ENCODE measurements around the gene SHISAL2A. TPM values are rescaled to one million over a fixed set of nuclear protein-coding genes. Genes with fewer than 3 reads are reported as not detected.
A peak's percentile ranks its signal among the peaks of the same experiment; 100 is the strongest.

Gene SHISAL2A
- 2.2 TPM for total RNA-seq (ENCODE audit: insufficient read depth, low replicate concordance)

DNA sequence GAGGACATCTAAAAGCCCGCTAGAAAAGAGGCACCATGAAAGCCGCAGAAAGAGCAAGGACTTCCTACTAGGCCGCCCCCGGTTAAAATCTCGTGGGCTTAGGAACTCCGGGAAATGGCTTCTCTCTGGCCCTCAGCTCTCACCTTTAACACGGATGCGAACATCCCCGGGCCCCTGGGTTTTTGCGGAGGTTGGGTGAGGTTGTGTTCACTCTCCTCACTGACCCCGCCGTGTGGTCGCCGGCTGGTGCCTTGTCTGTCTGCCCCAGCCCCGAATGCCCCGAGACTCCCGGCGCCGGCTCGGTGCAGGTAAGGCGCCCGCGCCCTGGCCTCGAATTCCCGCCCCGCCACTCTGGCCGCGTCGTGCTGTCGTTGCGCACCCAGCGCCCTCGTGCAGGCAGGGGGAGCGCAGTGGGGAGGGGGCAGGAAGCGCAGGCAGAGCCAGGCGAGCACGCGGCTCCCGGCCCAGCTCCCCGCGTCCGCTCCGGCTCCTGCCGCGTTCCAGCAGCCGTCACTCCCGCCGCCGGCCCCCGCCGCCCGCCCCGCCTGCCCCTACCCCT lies at the start of gene SHISAL2A:
Gene SHISAL2A (plus strand): TSS at position 437 of the 559 bp plus-strand sequence. CDS start 326 bp downstream, outside the sequence.
- DNase-seq (ENCODE audit: low spot score), result peak; percentile 27

DNA sequence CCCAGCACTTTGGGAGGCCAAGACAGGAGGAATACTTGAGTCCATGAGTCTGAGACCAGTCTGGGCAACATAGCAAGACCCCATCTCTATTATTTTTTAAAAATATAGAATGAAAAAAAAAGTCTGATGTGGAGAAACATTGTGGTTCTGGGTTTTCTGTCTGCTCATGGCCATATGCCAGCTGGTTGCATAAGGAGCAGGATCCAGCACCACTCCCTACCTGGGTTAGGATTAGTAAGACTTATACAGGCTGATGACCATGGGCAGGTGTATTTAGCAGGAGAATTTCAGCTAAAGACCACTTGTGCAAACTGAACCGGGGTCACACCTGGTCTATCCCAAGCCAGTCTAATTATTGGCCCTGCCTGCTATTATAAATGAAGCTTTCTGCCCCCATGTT lies 47.5 kb upstream of the SHISAL2A start:
- no peak for DNase-seq (ENCODE audit: low spot score)

DNA sequence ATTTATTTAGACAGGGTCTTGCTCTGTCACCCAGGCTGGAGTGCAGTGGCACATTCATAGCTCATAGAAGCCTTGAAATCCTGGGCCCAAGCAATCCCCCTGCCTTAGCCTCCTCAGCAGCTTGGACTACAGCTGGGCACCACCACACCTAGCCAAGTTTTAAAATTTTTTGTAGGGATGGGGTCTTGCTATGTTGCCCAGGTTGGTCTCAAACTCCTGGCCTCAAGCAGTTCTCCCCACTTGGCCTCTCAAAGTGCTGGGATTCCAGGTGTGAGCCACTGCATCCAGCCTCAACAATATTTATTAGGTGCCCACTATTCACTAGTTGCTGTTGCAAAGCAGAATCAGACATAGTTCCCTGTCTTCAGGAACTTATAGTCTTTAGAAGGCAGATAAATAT lies 44.9 kb upstream of the SHISAL2A start:
- no peak for DNase-seq (ENCODE audit: low spot score)

DNA sequence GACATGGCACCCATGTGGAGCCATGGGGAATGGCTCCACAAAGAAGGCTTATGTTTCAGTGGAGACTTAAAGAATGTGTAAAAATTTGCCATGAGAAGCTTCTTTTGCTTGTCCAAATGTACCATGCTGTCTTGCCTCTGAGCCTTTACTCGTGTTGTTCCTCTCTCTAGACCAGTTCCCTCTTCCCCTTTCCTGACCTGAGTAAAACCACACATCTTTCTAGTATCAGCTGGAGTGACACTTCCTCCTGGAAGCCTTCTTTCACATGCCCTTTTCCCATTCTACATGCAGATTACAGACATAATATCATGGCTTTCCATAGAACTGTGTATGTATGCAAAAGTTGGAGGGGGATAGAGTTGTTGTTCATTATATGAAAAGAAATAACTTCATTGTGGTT lies 44.4 kb upstream of the SHISAL2A start:
- DNase-seq (ENCODE audit: low spot score), result no peak

DNA sequence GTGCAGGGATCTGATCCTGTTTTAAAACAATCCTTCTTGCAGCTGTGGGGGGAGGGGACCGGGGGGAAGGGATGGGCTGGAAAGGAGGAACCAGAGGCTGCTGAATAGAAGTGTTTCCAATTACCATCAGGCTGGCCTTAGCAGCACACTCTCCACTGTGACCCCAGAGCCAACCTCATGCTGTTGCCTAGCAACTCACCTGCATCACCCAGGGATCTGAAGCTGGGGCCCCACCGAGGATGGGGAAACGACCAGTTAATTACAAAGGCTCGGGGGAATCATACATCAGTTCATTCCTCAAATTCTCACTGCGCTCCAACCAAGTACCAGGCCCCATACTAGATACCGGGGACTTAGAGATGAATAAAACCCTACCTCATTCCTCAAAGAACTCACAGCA lies 42.7 kb upstream of the SHISAL2A start:
- DNase-seq (ENCODE audit: low spot score), result no peak

DNA sequence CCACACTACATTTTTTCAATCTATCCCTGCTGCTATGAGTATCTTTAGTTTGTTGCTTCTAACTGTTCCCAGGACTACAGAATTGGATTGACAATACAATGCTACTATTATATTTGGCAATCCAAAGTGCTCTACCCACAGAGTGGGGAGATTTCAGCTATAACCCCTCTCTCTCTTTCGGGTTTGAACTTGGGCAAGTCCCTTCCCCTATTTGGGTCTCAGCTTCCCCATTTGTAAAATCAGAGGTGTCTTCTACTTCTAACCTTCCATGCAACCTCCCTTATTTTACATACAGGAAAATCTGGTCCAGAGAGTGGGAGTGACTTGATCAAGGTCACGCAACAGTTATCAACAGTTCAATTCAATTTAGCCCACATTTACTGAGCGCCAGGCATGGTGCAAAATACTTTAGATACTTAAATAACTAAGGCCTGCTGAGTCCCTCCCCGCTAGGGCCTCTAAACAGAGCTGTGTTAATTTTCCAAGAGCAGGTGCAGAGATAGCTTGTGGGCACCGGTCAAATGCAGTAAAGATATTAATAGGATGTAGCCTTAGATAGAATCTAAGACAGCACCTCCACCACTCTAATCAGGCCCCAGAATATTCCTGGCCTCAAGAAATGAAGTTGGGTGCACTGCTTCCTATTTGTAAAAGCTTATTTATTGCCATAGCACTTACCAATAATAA lies 40.2 kb upstream of the SHISAL2A start:
- DNase-seq (ENCODE audit: low spot score), result no peak

DNA sequence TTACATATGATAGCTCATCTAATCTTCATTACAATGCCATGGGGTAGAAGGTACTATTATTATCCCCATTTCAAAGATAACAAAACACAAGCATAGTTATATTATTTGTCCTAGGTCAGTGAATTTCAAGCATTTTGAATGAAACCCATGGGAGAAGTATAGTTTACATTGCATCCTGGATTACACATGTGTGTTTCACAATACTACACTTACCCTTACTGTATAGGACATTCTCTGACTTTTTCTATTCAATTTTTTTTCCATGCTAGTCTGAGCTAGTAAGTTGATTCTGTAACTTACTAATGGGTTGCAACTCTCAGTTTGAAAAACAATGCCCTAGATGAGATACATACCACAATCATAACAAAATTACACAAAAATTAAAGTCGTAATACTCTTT lies 39.5 kb upstream of the SHISAL2A start:
- DNase-seq (ENCODE audit: low spot score), result no peak

DNA sequence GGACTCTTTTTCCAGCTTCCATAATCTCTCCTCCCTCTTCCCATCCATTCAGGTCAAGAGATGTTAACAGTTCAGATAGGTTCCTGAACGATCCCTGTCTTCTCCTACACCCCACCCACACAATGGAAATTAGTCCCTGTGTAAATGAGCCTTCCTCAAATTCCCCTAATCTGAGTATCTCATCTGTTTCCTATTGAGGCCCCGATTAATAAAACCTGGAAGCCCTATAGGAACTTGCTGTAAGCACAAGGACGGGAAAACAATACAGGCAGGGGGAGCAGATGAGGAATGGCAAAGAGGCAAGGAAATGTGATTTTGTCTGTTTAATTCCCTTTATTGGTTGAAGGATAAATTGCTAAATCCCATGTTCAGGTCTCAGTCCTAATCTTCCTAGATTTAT lies 37.9 kb upstream of the SHISAL2A start:
- DNase-seq (ENCODE audit: low spot score), result no peak

DNA sequence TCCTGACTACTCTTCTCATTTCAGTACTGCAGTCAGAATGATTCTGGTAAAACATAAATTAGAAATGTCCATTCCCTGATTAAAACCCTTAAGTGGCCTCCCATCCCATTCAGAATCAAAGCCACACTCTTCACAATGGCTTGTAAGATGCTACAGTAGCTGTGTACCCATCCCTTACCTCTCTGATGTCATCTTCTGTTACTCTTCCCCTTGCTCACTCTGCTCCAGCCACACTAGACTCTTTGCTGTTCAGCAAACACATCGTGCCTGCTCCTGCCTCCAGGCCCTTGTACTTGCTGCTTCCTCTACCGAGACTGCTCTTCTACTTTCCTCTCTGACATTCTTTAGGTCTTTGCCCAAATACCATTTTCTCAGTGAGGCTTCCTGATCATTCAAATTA lies 35.1 kb upstream of the SHISAL2A start:
- DNase-seq (ENCODE audit: low spot score), result no peak

DNA sequence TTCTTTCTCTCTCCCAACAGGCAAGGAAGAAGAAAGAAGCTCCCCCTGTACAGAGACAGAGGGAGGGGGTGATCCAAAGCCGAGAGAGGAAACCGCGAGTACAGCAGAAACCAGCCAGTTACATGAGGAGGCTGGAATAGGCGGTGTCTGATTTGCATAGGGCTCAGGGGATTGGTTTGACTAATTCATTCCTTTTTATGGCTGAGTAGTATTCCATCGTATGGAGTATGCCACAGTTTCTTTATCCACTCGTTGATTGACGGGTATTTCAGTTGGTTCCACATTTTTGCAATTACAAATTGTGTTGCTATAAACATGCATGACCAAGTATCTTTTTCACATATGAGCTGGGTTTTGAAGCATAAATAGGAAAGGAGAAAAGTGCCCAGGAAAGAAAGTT lies 34.2 kb upstream of the SHISAL2A start:
- DNase-seq (ENCODE audit: low spot score), result no peak

DNA sequence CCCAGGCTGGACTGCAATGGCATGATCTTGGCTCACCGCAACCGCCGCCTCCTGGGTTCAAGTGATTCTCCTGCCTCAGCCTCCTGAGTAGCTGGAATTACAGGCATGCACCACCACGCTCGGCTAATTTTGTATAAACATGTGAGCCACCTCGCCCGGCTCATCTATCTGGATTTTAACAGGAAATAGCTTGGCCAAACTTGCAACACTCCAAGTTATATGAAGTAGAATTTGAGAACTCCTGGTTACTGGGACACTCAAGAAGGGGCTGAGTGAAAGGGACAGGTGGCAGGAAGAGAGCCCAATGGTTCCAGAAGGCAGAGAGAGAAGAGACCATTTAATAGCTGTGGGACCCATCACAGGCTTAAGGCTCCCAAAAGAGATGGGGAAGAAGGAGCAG lies 33.7 kb upstream of the SHISAL2A start:
- DNase-seq (ENCODE audit: low spot score), result no peak

DNA sequence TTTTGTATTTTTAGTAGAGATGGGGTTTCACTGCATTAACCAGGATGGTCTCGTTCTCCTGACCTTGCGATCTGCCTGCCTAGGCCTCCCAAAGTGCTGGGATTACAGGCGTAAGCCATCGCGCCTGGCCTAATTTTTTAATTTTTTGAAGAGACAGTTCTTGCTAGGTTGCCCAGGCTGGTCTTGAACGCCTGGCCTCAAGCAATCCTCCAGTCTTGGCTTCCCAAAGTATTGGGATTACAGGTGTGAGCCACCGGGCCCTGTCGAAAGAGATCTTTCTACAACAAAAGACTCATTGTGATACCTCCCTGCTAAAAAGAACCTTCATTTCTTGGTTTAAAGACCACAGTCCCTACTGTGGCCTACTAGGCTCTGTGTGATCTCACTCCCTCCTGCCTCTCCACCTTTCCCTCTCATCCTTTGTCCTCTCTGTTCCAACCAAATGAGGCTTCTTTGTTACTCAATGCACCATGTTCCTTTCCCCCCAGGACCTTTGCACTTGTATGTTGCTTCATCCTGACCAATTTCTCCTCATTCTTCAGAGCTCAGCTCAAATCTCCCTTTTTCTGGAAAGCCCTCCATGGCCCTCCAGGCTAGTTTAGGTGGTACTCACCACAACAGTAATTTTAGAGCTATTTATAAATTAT lies 32.3 kb upstream of the SHISAL2A start:
- no peak for DNase-seq (ENCODE audit: low spot score)

DNA sequence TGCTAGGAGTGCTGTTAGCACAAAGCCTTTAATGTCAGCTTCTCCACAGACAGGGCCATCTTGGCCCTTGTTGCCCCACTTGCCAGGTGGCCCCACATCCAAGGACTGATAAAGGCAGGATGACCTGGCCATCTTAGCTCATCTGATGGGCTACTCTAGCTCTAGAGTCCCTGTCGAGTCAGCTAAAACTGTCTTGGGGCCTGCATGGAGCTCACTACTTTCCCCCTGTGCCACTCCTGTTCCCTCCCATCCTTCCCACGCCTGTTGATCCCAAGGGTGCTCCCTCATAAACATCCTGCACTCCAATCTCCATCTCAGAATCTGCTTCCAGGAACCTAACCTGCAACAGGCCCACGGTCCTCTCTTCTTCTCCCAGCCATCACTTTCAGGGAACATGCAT lies 31.4 kb upstream of the SHISAL2A start:
- DNase-seq (ENCODE audit: low spot score), result no peak

DNA sequence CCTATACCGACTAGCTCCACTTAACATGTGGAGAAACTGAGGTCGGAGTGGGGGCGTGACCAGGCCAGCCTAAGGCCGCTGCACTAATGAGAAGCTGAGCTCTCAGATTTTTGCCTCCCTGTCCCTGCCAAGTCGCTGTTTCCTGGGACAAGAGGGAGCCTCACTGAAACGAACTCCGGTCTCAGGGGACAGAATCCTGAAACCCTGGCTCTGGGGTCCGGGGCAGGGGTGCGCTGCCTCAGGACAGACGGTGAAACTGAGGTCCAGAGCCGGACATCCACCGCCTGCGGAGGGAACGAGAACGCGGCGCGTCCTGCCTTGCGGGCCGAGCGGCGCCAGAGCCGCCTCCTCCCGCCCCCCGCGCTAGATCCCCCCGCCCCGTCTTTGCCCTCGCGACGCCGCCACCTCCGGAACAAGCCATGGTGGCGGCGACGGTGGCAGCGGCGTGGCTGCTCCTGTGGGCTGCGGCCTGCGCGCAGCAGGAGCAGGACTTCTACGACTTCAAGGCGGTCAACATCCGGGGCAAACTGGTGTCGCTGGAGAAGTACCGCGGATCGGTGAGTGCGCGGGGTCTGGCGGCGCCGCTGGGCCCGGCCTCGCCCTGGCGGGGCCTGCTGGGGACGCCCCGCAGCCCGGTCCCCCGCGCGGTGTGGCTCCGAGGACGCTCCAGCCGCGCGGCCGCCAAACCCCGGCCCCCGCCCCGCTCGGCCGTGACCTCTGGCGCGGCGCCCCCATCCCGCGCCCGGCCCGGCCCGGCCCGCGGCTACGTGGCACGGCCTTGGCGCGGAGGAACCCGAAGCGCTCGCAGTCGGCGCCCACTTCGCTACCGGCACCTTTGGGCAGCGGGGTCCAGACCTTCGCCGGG lies 30.7 kb upstream of the SHISAL2A start, which contains the start of gene GPX7:
Gene GPX7 (plus strand): TSS at position 381 of the 865 bp plus-strand sequence. CDS start 39 bp downstream, at position 420.
- DNase-seq (ENCODE audit: low spot score), result peak; percentile 62

DNA sequence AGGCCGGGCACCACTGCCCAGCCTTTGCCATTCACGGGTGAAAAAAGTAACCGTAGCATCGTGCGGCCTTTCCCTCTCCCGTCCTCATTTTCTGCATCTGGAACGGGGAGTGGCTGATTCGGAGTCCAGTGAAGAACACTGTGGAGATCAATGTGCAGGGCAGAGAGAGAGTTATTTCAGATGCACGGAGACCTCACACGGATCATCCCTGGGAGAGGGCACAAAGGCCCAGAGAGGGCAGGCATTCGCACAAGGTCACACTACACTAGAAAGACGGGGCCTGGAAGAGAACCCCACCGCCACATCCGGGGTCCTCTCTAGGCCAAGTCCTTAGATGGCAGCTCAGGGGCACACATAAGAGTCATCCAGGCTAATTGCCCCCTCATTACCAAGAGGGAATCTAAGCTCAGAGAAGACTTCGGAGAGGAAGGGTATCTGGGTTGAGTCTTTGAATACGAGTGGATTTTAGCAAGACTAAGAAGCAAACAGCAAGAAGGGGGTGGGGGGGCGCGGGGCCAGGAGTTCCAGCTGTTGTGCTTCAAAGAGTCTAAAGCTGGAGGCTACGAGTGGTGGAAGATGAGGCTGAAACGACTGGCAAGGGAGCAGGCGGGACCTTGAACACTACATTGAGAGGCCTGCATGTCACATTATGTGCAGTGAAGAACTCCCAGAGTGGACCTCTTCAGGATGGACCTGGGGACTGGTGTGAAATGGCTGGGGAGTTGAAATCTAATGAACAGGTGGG lies 29.9 kb upstream of the SHISAL2A start:
- peak; percentile 43 for DNase-seq (ENCODE audit: low spot score)

DNA sequence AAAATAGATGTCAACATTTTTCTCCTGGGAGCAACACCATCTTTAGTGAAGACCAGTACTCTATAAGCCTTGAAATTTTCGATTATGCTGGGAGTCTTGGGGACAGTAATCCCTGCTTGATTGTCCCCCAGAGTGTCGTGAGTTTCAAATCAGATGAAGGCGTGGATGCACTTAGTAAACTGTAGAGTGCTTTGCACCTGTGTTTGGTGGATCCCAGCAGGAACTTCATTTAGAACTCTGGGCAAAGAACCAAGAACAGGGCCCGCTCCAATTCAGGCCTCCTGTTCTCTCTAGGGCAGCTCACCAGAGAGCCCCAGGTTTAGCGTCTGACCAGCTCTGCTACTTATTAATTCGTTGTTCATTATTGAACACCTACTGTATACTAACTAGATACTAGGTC lies 29.3 kb upstream of the SHISAL2A start:
- no peak for DNase-seq (ENCODE audit: low spot score)

DNA sequence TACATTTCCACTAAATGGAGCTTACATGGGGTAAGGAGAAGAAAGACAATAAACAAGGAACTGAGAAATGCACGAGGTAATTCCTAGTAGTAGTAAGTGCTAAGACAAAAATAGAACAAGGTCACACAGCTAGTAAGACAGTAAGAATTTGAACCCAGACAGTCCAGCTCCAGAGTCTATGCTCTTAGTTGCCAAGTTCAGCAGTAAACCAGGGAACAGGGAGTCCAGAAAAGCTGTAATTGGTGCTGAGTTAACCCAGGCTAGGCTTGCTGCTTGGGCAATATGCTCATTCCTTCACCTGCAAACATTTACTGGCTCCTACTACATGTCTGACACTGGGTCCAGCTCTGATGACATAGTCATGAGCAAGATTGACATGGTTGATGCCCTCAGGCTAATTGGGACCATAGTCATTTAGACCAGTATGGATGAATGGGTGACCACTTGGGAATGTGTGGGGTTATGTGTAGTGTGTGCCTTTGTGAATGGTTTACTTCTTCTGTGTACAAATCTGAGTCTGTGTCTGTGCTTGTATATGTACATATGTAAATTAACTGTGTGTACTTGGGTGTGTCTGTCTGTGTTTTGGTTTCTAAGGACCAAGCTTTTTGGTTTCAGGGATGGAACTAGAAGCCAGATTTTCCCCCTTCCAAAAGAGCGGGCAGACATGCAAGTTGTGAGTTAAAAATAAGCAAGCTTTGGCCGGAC lies 28.8 kb upstream of the SHISAL2A start:
- no peak for DNase-seq (ENCODE audit: low spot score)

DNA sequence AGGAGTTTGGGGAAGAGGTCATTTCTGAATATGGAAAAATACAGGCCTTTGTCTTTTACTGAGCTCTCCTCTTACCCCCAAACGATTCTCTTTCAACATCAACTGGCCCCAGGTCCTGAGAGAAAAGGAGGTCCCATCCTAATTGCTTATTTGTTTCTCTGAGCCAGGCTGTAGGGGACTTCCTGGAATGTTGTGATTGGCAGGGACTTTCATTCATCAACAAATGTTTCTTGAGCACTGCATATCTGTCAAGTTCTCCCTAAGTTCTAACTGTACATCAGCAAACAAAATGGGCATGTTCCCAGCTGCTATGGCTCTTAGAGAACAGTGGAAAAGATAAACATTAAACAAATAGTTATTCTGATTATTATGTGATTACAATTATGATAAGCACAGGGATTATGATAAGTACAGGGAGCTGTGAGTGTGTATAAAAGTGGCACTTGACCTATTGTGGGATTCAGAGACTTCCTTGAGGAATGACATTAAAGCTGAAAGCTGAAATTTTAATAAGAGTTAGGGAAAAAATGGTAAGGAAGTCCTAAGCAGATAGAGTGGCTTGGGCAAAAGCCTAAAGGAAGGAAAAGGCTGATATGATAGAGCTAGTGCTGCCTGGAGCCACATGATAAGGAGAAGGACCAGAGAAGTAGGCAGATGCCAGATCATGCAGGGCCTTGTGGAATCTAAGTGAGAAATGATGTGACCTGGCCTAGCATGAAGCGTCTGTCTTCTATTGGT lies 19.2 kb upstream of the SHISAL2A start:
- DNase-seq (ENCODE audit: low spot score), result no peak

DNA sequence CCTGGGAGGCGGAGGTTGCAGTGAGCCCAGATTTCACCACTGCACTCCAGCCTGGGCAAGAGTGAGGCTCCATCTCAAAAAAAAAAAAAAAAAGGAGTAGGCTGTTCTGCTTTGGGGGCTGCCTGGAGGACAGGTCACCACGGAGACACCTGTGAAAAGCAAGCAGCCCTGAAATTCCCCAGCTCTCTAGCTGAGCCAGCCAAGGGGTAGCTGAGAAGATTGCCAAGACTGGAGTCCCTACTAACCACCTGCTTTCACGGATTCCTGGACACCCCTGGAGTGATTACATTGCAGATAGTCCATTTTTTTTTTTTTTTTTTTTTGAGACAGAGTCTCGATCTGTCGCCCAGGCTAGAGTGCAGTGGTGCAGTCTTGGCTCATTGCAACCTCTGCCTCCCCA lies 18.3 kb upstream of the SHISAL2A start:
- no peak for DNase-seq (ENCODE audit: low spot score)

DNA sequence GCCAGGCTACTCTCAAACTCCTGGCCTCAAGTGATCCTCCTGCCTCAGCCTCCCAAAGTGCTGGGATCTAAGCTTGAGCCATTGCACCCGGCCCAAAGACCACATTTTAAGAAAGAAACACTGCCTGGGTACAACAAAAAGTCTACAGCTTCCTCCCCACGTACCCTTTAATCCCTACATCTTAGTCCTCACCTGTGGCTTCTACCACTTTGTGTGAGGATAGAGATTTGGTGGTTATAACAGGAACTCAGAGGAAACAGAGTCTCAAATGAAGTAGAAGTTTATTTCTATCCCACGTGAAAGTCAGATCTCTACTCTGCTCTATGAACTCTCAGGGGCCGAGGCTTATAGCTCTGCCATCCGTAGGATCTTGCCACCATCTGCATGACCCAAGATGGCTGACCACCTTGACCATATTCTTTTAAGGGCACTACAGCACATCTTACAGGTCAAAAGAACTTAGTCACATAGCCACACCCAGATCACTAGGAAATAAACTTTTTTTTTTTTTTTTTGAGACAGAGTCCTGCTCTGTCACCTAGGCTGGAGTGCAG lies 17.4 kb upstream of the SHISAL2A start:
- DNase-seq (ENCODE audit: low spot score), result no peak

All from umbilical cord (tissue), 2 donors.